Body of pancreas (tissue), 4 donors: ENCODE data around the gene HDAC2. TPM values are rescaled to one million over a fixed set of nuclear protein-coding genes. Genes with fewer than 3 reads are reported as not detected.
"Not testable (repeated sequence)": the region's sequence is repeated elsewhere in the genome, so short reads cannot be mapped to it uniquely, and the experiment has no call there.

Source experiments
- ATAC-seq: fragments of 150-250 bp; one replicate; pipeline ENCODE4 v1.9.1; 2016
- DNase-seq, 4 donors: peaks; one replicate each; pipeline ENCODE4 v3.0.0-alpha.2; 2019
- H3K27ac ChIP-seq, 4 donors: fragments of 200-600 bp; sonication (generic); 1 replicate in 3 of 4; 2 replicates in 1 of 4; pipeline versions ENCODE4 v1.5.1 to v1.6.1; 2016 to 2019; ENCODE audit warnings: mild to moderate bottlenecking in 1 of 4, mixed read lengths in 1 of 4, moderate library complexity in 1 of 4
- H3K27me3 ChIP-seq, 2 donors: fragments of 200-600 bp; sonication (generic); one replicate each; pipeline ENCODE4 v1.6.0; 2016; ENCODE audit warnings: mild to moderate bottlenecking in 1 of 2
- H3K36me3 ChIP-seq, 2 donors: fragments of 200-600 bp; sonication (generic); replicated peaks in 1 of 2; 2 replicates each; pipeline ENCODE4 v1.5.1; 2016; ENCODE audit warnings: low read depth in 2 of 2; ENCODE audit not compliant: insufficient read depth in 1 of 2
- H3K4me1 ChIP-seq: fragments of 200-600 bp; sonication (generic); one replicate; pipeline ENCODE4 v1.6.0; 2016
- H3K4me3 ChIP-seq, 2 donors: fragments of 200-600 bp; sonication (generic); 1 replicate in 1 of 2; 2 replicates in 1 of 2; pipeline ENCODE4 v1.5.1; 2016 to 2019
- H3K9me3 ChIP-seq, 3 donors: fragments of 200-600 bp; sonication (generic); 1 replicate in 2 of 3; 2 replicates in 1 of 3; pipeline ENCODE4 v1.5.1; 2016
- POLR2A ChIP-seq, 3 donors: fragments of 450-650 bp; IDR thresholded peaks; one replicate each; pipeline ENCODE4 v1.6.1; 2016; ENCODE audit warnings: antibody characterized with exemption in 3 of 3, mild to moderate bottlenecking in 2 of 3
- WGBS, 2 donors: methylation state at CpG; one replicate each; pipeline ENCODE4 v1.1.5; 2017; 5-methylcytosine and 5-hydroxymethylcytosine counted together
- intact Hi-C: fragments of 100-400 bp; cut with DNase I; formaldehyde crosslinking; loops from one replicate; pipeline ENCODE4 v1.15.1; 2023
- total RNA-seq, 2 donors: library from RNA; depleted of rRNA; stranded (reverse); fragments of >200 nt; gene quantifications; one replicate each; pipeline ENCODE4 v1.1.0, GENCODE V29; 2016
- TF ChIP-seq, protein P1 (sequence below), 7 experiments: fragments of 450-650 bp in 4 of 7; fragments of 200-600 bp in 3 of 7; sonication (generic) in 3 of 7; IDR thresholded peaks; one replicate each; pipeline ENCODE4 v1.5.1; 2016 to 2019; ENCODE audit warnings: antibody characterized with exemption in 7 of 7

HDAC2 gene
- total RNA-seq, 2 donors from 2014 or later = 31.3 to 35.3 TPM

DNA sequence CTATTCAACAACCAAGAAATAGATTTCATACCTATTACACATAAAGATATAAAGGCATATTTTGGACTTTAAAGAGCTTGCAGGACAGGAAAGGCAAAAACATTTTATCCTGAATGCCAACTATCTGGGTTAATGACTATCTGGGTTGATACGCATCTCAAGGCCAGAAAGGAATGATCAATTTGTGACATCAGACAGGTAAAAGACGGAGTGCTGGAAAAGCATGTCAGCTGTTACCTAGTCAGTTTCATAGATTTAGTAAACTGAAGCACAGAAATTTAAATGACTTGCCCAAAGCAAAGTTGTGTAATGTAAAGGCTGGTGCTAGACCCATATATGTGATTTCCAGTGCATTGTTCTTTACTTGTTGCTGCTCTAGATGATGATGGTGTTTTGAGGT, 36.8 kb downstream of the HDAC2 start:
- H3K4me3 ChIP-seq = no peak overlapping the region
- peaks cover 6% of the 10 kb centered on the region for H3K4me1 ChIP-seq
- TF ChIP-seq, protein P1, sequence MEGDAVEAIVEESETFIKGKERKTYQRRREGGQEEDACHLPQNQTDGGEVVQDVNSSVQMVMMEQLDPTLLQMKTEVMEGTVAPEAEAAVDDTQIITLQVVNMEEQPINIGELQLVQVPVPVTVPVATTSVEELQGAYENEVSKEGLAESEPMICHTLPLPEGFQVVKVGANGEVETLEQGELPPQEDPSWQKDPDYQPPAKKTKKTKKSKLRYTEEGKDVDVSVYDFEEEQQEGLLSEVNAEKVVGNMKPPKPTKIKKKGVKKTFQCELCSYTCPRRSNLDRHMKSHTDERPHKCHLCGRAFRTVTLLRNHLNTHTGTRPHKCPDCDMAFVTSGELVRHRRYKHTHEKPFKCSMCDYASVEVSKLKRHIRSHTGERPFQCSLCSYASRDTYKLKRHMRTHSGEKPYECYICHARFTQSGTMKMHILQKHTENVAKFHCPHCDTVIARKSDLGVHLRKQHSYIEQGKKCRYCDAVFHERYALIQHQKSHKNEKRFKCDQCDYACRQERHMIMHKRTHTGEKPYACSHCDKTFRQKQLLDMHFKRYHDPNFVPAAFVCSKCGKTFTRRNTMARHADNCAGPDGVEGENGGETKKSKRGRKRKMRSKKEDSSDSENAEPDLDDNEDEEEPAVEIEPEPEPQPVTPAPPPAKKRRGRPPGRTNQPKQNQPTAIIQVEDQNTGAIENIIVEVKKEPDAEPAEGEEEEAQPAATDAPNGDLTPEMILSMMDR (IDR thresholded peaks at IDR 0.05) = no peak
- TF ChIP-seq POLR2A (IDR thresholded peaks at IDR 0.05) = no peak
- peaks cover 0 to 3% (median 0%) of the 10 kb centered on the region in 3 donors for H3K9me3 ChIP-seq
- ATAC-seq = no peak
- intact Hi-C loops = no loop called here
- H3K27ac ChIP-seq = no peak overlapping the region
- no peaks in the 10 kb centered on the region for H3K27me3 ChIP-seq
- no peaks in the 10 kb centered on the region for H3K36me3 ChIP-seq
- WGBS, 2 donors = 24 to 45% methylated on average over 2 of the region's 2 CpGs
- no peak for DNase-seq

DNA sequence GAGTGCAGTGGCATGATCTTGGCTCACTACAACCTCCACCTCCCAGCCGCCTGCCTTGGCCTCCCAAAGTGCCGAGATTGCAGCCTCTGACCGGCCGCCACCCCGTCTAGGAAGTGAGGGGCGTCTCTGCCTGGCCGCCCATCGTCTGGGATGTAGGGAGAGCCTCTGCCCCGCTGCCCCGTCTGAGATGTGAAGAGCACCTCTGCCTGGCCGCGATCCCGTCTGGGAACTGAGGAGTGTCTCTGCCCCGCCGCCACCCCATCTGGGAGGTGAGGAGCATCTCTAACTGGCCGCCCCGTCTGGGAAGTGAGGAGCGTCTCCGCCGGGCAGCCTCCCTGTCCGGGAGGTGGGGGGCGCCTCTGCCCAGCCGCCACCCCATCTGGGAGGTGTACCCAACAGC, 39.0 kb downstream of the HDAC2 start:
- intact Hi-C loops, H3K27ac ChIP-seq, DNase-seq, H3K4me1 ChIP-seq, H3K27me3 ChIP-seq, ATAC-seq, H3K36me3 ChIP-seq, H3K9me3 ChIP-seq, H3K4me3 ChIP-seq: not testable (repeated sequence)
- 92 to 94% methylated on average over 4 to 13 of the region's 23 CpGs for WGBS, 2 donors

DNA sequence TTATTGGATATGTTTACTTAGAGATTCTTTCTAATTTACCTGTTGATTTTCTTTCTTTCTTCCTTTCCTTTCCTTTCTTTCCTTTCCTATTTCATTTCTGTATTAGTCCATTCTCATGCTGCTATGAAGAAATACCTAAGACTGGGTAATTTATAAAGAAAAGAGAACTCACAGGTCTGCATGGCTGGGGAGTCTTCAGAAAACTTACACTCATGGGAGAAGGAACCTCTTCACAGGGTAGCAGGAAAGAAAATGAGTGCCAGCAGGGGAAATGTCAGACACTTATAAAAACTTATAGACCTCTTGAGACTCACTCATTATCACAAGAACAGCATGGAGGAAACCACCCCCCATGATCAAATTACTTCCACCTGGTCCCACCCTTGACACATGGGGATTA, 40.8 kb downstream of the HDAC2 start:
- no peak overlapping the region for H3K4me3 ChIP-seq

DNA sequence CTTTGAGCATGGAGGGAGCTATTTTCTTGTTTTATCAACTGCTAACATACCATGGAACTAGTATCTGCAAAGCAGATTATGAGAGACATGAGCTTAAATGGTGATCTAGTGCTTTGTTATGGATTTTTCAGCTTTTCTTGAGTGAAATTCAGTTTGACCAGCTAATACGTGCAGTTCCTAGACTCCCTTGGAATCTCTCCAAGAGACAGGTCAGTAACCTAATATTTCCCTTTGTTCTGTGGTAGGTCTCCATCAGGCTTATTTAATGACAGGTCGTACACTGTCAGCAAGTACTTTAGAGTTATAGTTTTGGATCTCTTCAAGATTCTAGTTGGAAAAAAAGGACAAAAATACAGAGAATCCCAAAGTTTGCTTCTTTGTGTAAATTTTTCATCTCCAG, 43.9 kb downstream of the HDAC2 start:
- Histone ChIP-seq H3K27me3 (no peaks in the 10 kb centered on the region), H3K27ac (no peak overlapping the region), H3K4me1 (no peaks in the 10 kb centered on the region), H3K36me3 (no peaks in the 10 kb centered on the region), H3K9me3 (peaks cover 0 to 3% (median 0%) of the 10 kb centered on the region in 3 donors), H3K4me3 (no peak overlapping the region)
- intact Hi-C loops = no loop called here
- no peak for DNase-seq
- ATAC-seq = no peak
- 30 to 40% methylated on average over 2 of the region's 2 CpGs for WGBS, 2 donors
- no peak for TF ChIP-seq POLR2A (IDR thresholded peaks at IDR 0.05)
- TF ChIP-seq, protein P1 (IDR thresholded peaks at IDR 0.05) = no peak

More for the DNA sequence above, 40.8 kb downstream of the HDAC2 start:
- Histone ChIP-seq H3K9me3 (peaks cover 0 to 3% (median 0%) of the 10 kb centered on the region in 3 donors), H3K27ac (no peak overlapping the region), H3K4me1 (peaks cover 6% of the 10 kb centered on the region), H3K36me3 (no peaks in the 10 kb centered on the region), H3K27me3 (no peaks in the 10 kb centered on the region)
- ATAC-seq = no peak
- no peak for TF ChIP-seq POLR2A (IDR thresholded peaks at IDR 0.05)
- TF ChIP-seq, protein P1 (IDR thresholded peaks at IDR 0.05) = no peak
- intact Hi-C loops = no loop called here
- DNase-seq = no peak

DNA sequence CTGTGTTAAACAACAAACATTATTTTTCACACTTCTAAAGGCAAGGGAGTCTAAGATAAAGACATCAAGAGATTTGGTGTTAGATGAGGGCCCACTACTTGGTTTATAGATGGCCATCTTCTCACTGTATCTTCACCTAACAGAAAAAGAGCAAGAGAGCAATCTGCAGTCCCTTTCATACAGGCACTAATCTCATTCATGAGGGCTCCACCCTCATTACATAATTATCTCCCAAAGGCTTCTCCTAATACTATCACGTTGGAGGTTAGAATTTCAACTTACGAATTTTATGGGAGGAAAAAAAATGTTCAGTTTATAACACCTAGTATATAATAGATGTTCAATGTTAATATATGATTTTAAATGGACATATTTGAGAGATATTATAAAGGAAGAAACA, 45.6 kb downstream of the HDAC2 start:
- intact Hi-C loops = no loop called here
- DNase-seq (no peak), ATAC-seq (no peak)
- Histone ChIP-seq H3K27ac (no peak overlapping the region), H3K27me3 (no peaks in the 10 kb centered on the region), H3K4me3 (no peak overlapping the region), H3K36me3 (no peaks in the 10 kb centered on the region), H3K4me1 (no peaks in the 10 kb centered on the region), H3K9me3 (peaks cover 0 to 3% (median 0%) of the 10 kb centered on the region in 3 donors)
- 41 to 52% methylated on average over 2 of the region's 2 CpGs for WGBS, 2 donors
- no peak for TF ChIP-seq POLR2A (IDR thresholded peaks at IDR 0.05)
- TF ChIP-seq, protein P1 (IDR thresholded peaks at IDR 0.05) = no peak
